GM12892 (cell line): ENCODE measurements around the gene PPM1B.
"Not testable (repeated sequence)": the region's sequence is repeated elsewhere in the genome, so short reads cannot be mapped to it uniquely, and the experiment has no call there.

Experiments used
- DNase-seq: peaks from one replicate; pipeline ENCODE4 v3.0.0; 2011; ENCODE audit not compliant: insufficient read length
- FAIRE-seq: peaks from 2 replicates; lab custom pipeline; 2011; peaks lifted over from hg19 to GRCh38; lab: Jason Lieb, UNC
- POLR2A ChIP-seq: IDR thresholded peaks from 2 replicates; pipeline ENCODE4 v1.6.1; 2011; ENCODE audit warnings: low read depth, low read length, control low read depth
- POLR2AphosphoS5 ChIP-seq: IDR thresholded peaks from 2 replicates; pipeline ENCODE4 v1.6.1; 2011; ENCODE audit warnings: low read depth, low read length, control low read depth
- TAF1 ChIP-seq: IDR thresholded peaks from 2 replicates; pipeline ENCODE4 v1.6.1; 2011; ENCODE audit warnings: low read depth, mild to moderate bottlenecking, control low read depth, low read length, borderline replicate concordance

Gene PPM1B

GRCh38 chr2:44244135-44244871, 75.6 kb downstream of the PPM1B start:
- peak; percentile 75 for FAIRE-seq
- TF ChIP-seq TAF1, result no peak
- no peak for TF ChIP-seq POLR2A
- TF ChIP-seq POLR2AphosphoS5, result no peak
- peak; percentile 16 for DNase-seq

GRCh38 chr2:44245083-44245861, 76.6 kb downstream of the PPM1B start:
- FAIRE-seq, result no peak
- no peak for DNase-seq
- TF ChIP-seq POLR2A (no peak), TAF1 (no peak), POLR2AphosphoS5 (no peak)

GRCh38 chr2:44246436-44246835, 77.8 kb downstream of the PPM1B start:
- no peak for TF ChIP-seq POLR2AphosphoS5
- TF ChIP-seq POLR2A, result no peak
- no peak for TF ChIP-seq TAF1
- FAIRE-seq (no peak), DNase-seq (no peak)

GRCh38 chr2:44246840-44247369, 78.2 kb downstream of the PPM1B start:
- TF ChIP-seq POLR2A, result no peak
- TF ChIP-seq TAF1, result no peak
- no peak for TF ChIP-seq POLR2AphosphoS5
- DNase-seq, result no peak
- FAIRE-seq, result no peak

GRCh38 chr2:44247924-44248323, 79.2 kb downstream of the PPM1B start:
- DNase-seq, result no peak
- TF ChIP-seq TAF1, result no peak
- TF ChIP-seq POLR2A, result no peak
- no peak for TF ChIP-seq POLR2AphosphoS5
- no peak for FAIRE-seq

- DNase-seq, result not testable (repeated sequence)
These were observed 80.6 kb downstream of the PPM1B start for GRCh38 chr2:44249269-44249668.

GRCh38 chr2:44250376-44250775, 81.7 kb downstream of the PPM1B start:
- DNase-seq, result no peak
- no peak for TF ChIP-seq TAF1
- no peak for TF ChIP-seq POLR2AphosphoS5
- peak; percentile 56 for FAIRE-seq

More at GRCh38 chr2:44249269-44249668, 80.6 kb downstream of the PPM1B start:
- FAIRE-seq, result not testable (repeated sequence)

GRCh38 chr2:44254023-44254422, 85.3 kb downstream of the PPM1B start:
- no peak for TF ChIP-seq TAF1
- no peak for TF ChIP-seq POLR2AphosphoS5
- TF ChIP-seq POLR2A, result no peak
- DNase-seq, result no peak
- FAIRE-seq, result no peak

- not testable (repeated sequence) for DNase-seq, FAIRE-seq
These were observed 87.0 kb downstream of the PPM1B start for GRCh38 chr2:44255704-44256103.

- FAIRE-seq, DNase-seq: not testable (repeated sequence)
These were observed 89.1 kb downstream of the PPM1B start for GRCh38 chr2:44257802-44258201.

GRCh38 chr2:44267269-44267795, 98.7 kb downstream of the PPM1B start:
- no peak for TF ChIP-seq POLR2A
- no peak for TF ChIP-seq POLR2AphosphoS5
- no peak for TF ChIP-seq TAF1
- no peak for FAIRE-seq
- DNase-seq, result no peak

- TF ChIP-seq POLR2AphosphoS5 (no peak), POLR2A (no peak), TAF1 (no peak)
- DNase-seq (no peak), FAIRE-seq (no peak)
These were observed 99.3 kb downstream of the PPM1B start for GRCh38 chr2:44267796-44268648.
